H9 (cell line): ENCODE measurements around the gene FADS3. TPM values are rescaled to one million over a fixed set of nuclear protein-coding genes. Genes with fewer than 3 reads are reported as not detected.

ENCODE experiments used
- DNase-seq: peaks from one replicate; pipeline ENCODE4 v3.0.0-alpha.2; 2017
- H2AFZ ChIP-seq: one replicate; pipeline ENCODE4 v1.6.1; 2013; ENCODE audit warnings: mild to moderate bottlenecking, low read length, control low read depth, moderate library complexity
- H2AK5ac ChIP-seq: 2 replicates; pipeline ENCODE4 v1.6.1; 2013; ENCODE audit warnings: low read length, control low read depth, mixed read lengths; ENCODE audit not compliant: insufficient read length
- H2BK120ac ChIP-seq: one replicate; pipeline ENCODE4 v1.6.1; 2013; ENCODE audit warnings: low read depth, mild to moderate bottlenecking, low read length, control low read depth, inconsistent platforms; ENCODE audit not compliant: poor library complexity, severe bottlenecking
- H2BK12ac ChIP-seq: 2 replicates; pipeline ENCODE4 v1.6.1; 2013; ENCODE audit warnings: low read length, control low read depth, mixed read lengths, low read depth; ENCODE audit not compliant: insufficient read length
- H2BK15ac ChIP-seq: 2 replicates; pipeline ENCODE4 v1.6.1; 2013; ENCODE audit warnings: low read depth, low read length, control low read depth
- H2BK20ac ChIP-seq: one replicate; pipeline ENCODE4 v1.6.1; 2013; ENCODE audit warnings: low read depth, mild to moderate bottlenecking, low read length, control low read depth, inconsistent platforms; ENCODE audit not compliant: poor library complexity, severe bottlenecking
- H2BK5ac ChIP-seq: 2 replicates; pipeline ENCODE4 v1.6.1; 2013; ENCODE audit warnings: low read length, control low read depth, mixed read lengths; ENCODE audit not compliant: insufficient read length
- H3K14ac ChIP-seq: 2 replicates; pipeline ENCODE4 v1.6.1; 2013; ENCODE audit warnings: low read length, control low read depth; ENCODE audit not compliant: insufficient read depth
- H3K18ac ChIP-seq: 2 replicates; pipeline ENCODE4 v1.6.1; 2013; ENCODE audit warnings: low read depth, mild to moderate bottlenecking, mixed read lengths, low read length, control low read depth; ENCODE audit not compliant: insufficient read length
- H3K23ac ChIP-seq: 2 replicates; pipeline ENCODE4 v1.6.1; 2013; ENCODE audit warnings: low read length, control low read depth, mixed read lengths, low read depth; ENCODE audit not compliant: insufficient read length
- H3K23me2 ChIP-seq: 2 replicates; pipeline ENCODE4 v1.6.1; 2013; ENCODE audit warnings: low read depth, mild to moderate bottlenecking, mixed read lengths, low read length, control low read depth; ENCODE audit not compliant: insufficient read length, poor library complexity, severe bottlenecking
- H3K27ac ChIP-seq: 2 replicates; pipeline ENCODE4 v1.5.1; 2013; ENCODE audit warnings: low read length, control low read depth, mixed read lengths, low read depth; ENCODE audit not compliant: insufficient read length
- H3K27me3 ChIP-seq: 2 replicates; pipeline ENCODE4 v1.6.1; 2013; ENCODE audit warnings: low read length, control low read depth, inconsistent platforms; ENCODE audit not compliant: insufficient read depth
- H3K4ac ChIP-seq: 2 replicates; pipeline ENCODE4 v1.6.1; 2013; ENCODE audit warnings: low read depth, mild to moderate bottlenecking, control low read depth, inconsistent platforms, low read length, moderate library complexity
- H3K4me1 ChIP-seq: 2 replicates; pipeline ENCODE4 v1.6.1; 2013; ENCODE audit warnings: low read length, control low read depth, inconsistent platforms; ENCODE audit not compliant: insufficient read depth
- H3K4me2 ChIP-seq: 2 replicates; pipeline ENCODE4 v1.6.1; 2013; ENCODE audit warnings: low read length, control low read depth, mixed read lengths; ENCODE audit not compliant: insufficient read length, insufficient read depth
- H3K56ac ChIP-seq: 2 replicates; pipeline ENCODE4 v1.6.1; 2013; ENCODE audit warnings: low read depth, mild to moderate bottlenecking, mixed read lengths, low read length, control low read depth; ENCODE audit not compliant: insufficient read length
- H3K79me1 ChIP-seq: 2 replicates; pipeline ENCODE4 v1.6.1; 2013; ENCODE audit warnings: low read depth, mild to moderate bottlenecking, moderate library complexity, low read length, control low read depth, inconsistent platforms; ENCODE audit not compliant: insufficient read depth, poor library complexity, severe bottlenecking
- H3K79me2 ChIP-seq: 2 replicates; pipeline ENCODE4 v1.6.1; 2013; ENCODE audit warnings: low read length, control low read depth, inconsistent platforms; ENCODE audit not compliant: insufficient read depth
- H3K9ac ChIP-seq: 2 replicates; pipeline ENCODE4 v1.6.1; 2013; ENCODE audit warnings: low read length, control low read depth, mixed read lengths; ENCODE audit not compliant: insufficient read length; ENCODE audit errors: extremely low read depth
- H3K9me3 ChIP-seq: one replicate; pipeline ENCODE4 v1.6.1; 2013; ENCODE audit warnings: low read depth, low read length, inconsistent platforms; ENCODE audit not compliant: control insufficient read depth
- H3T11ph ChIP-seq: one replicate; pipeline ENCODE4 v1.6.1; 2013; ENCODE audit warnings: mild to moderate bottlenecking, low read length, control low read depth, inconsistent platforms
- H4K20me1 ChIP-seq: one replicate; pipeline ENCODE4 v1.6.1; 2013; ENCODE audit not compliant: control insufficient read depth, insufficient read length, insufficient read depth
- H4K5ac ChIP-seq: 2 replicates; pipeline ENCODE4 v1.6.1; 2013; ENCODE audit warnings: low read depth, mild to moderate bottlenecking, mixed read lengths, low read length, control low read depth; ENCODE audit not compliant: insufficient read length
- H4K8ac ChIP-seq: replicated peaks from 2 replicates; pipeline ENCODE4 v1.6.1; 2013; ENCODE audit warnings: low read length, control low read depth, mixed read lengths, low read depth; ENCODE audit not compliant: insufficient read length
- H4K91ac ChIP-seq: 2 replicates; pipeline ENCODE4 v1.6.1; 2013; ENCODE audit warnings: low read depth, mild to moderate bottlenecking, moderate library complexity, mixed read lengths, low read length, control low read depth; ENCODE audit not compliant: insufficient read length
- H3K27ac Mint-ChIP-seq, 3 experiments: 2 replicates in 2 of 3; 3 replicates in 1 of 3; pipeline ENCODE4 v1.8.0; 2020 to 2021; ENCODE audit warnings: mixed read lengths in 3 of 3, mild to moderate bottlenecking in 1 of 3, moderate library complexity in 1 of 3
- H3K27me3 Mint-ChIP-seq: 2 replicates; pipeline ENCODE4 v1.8.0; 2021; ENCODE audit warnings: low read depth, mild to moderate bottlenecking, moderate library complexity, mixed read lengths
- H3K36me3 Mint-ChIP-seq, 3 experiments: 2 replicates in 2 of 3; 3 replicates in 1 of 3; pipeline ENCODE4 v1.8.0; 2020 to 2021; ENCODE audit warnings: low read depth in 3 of 3, mixed read lengths in 3 of 3; ENCODE audit not compliant: insufficient read depth in 1 of 3
- H3K4me1 Mint-ChIP-seq, 2 experiments: 2 replicates each; pipeline ENCODE4 v1.8.0; 2020; ENCODE audit warnings: mixed read lengths in 2 of 2
- H3K4me3 Mint-ChIP-seq, 2 experiments: 2 replicates in 1 of 2; 3 replicates in 1 of 2; pipeline ENCODE4 v1.8.0; 2020 to 2021; ENCODE audit warnings: mild to moderate bottlenecking in 2 of 2, mixed read lengths in 2 of 2, moderate library complexity in 1 of 2
- H3K9me3 Mint-ChIP-seq, 2 experiments: 2 replicates in 1 of 2; 3 replicates in 1 of 2; pipeline ENCODE4 v1.8.0; 2020; ENCODE audit warnings: mild to moderate bottlenecking in 2 of 2, mixed read lengths in 2 of 2, moderate library complexity in 1 of 2
- WGBS: extraction: QIAGEN DNeasy Blood & Tissue Kit; methylation state at CpG from one replicate; pipeline ENCODE4 v1.1.7; 2013; ENCODE audit warnings: missing lambda C conversion rate, low lambda C conversion rate, mixed read lengths; ENCODE audit not compliant: insufficient read length; ENCODE audit errors: extremely low coverage; 5-methylcytosine and 5-hydroxymethylcytosine counted together
- total RNA-seq: library from RNA; stranded (reverse); gene quantifications from 2 replicates; pipeline ENCODE4 v1.2.1, GENCODE V29; 2021
- TF ChIP-seq, protein P1 (sequence below): fragments of 200-600 bp; sonication (generic); conservative IDR thresholded peaks from 3 replicates; pipeline ENCODE4 v1.8.0; 2021; ENCODE audit warnings: antibody characterized with exemption, mild to moderate bottlenecking

Gene FADS3
- total RNA-seq, 1 experiment from 2014 or later, result 34.9 TPM

DNA sequence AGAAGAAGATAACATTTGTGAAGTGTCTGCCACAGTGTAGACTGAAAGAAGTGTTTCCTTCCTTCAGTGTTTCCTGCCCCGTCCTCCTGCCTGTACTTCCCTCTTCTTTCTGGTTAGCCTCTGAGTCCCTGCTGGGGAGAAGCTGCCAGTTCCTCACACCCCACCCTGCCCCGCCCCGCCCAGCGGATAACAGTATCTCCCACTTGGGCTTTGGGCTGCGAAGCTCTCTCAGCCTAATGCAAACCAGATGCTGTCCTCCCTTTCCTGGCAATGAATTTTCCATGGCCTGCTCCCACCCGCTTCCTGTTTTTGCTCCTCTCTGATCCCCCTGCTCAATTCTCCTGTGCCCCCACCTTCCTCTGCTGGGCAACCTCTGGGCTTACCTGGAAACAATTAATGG lies 31.2 kb upstream of the FADS3 start:
- H2BK120ac ChIP-seq, result no peak overlapping the region
- peaks cover 7% of the 10 kb centered on the region; the same call in 1 of the 2 replicates for H3K4me1 ChIP-seq
- H3K9me3 ChIP-seq, result no peaks in the 10 kb centered on the region
- H3K27me3 ChIP-seq, result no peaks in the 10 kb centered on the region
- TF ChIP-seq, protein P1, sequence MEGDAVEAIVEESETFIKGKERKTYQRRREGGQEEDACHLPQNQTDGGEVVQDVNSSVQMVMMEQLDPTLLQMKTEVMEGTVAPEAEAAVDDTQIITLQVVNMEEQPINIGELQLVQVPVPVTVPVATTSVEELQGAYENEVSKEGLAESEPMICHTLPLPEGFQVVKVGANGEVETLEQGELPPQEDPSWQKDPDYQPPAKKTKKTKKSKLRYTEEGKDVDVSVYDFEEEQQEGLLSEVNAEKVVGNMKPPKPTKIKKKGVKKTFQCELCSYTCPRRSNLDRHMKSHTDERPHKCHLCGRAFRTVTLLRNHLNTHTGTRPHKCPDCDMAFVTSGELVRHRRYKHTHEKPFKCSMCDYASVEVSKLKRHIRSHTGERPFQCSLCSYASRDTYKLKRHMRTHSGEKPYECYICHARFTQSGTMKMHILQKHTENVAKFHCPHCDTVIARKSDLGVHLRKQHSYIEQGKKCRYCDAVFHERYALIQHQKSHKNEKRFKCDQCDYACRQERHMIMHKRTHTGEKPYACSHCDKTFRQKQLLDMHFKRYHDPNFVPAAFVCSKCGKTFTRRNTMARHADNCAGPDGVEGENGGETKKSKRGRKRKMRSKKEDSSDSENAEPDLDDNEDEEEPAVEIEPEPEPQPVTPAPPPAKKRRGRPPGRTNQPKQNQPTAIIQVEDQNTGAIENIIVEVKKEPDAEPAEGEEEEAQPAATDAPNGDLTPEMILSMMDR, result no peak
- peaks cover 2% of the 10 kb centered on the region for H3K23me2 ChIP-seq
- no peaks in the 10 kb centered on the region for H3K36me3 Mint-ChIP-seq
- WGBS, result no CpG with 5 or more reads among the region's 6 CpGs
- H2AK5ac ChIP-seq, result no peak overlapping the region
- no peak overlapping the region for H4K8ac ChIP-seq
- peaks cover 29% of the 10 kb centered on the region for H3K27me3 Mint-ChIP-seq
- peaks cover 35 to 49% of the 10 kb centered on the region in 2 experiments for H3K4me1 Mint-ChIP-seq
- no peak overlapping the region for H3K4ac ChIP-seq
- no peaks in the 10 kb centered on the region for H4K20me1 ChIP-seq
- peak overlapping the region in 1 of 2 experiments; percentile 31; a peak in 1 of 5 replicates for H3K4me3 Mint-ChIP-seq
- H3K79me2 ChIP-seq, result no peaks in the 10 kb centered on the region
- H4K91ac ChIP-seq, result no peak overlapping the region
- no peak overlapping the region for H2BK15ac ChIP-seq
- H3K23ac ChIP-seq, result no peak overlapping the region
- no peak overlapping the region for H2BK12ac ChIP-seq
- H2AFZ ChIP-seq, result no peak overlapping the region
- no peak overlapping the region for H3K9ac ChIP-seq
- H3K14ac ChIP-seq, result no peak overlapping the region
- H3K4me2 ChIP-seq, result no peak overlapping the region
- no peak overlapping the region for H2BK5ac ChIP-seq
- H3T11ph ChIP-seq, result no peak overlapping the region
- no peak for DNase-seq
- no peak overlapping the region for H2BK20ac ChIP-seq
- no peaks in the 10 kb centered on the region for H3K79me1 ChIP-seq
- no peak overlapping the region for H3K18ac ChIP-seq
- H4K5ac ChIP-seq, result no peak overlapping the region
- 0 out of 7 replicates have a peak overlapping the region, but pooled peaks of 1 of the 3 experiments have one; percentile 88 for H3K27ac Mint-ChIP-seq
- no peak overlapping the region for H3K56ac ChIP-seq
- no peak overlapping the region for H3K27ac ChIP-seq
- no peaks in the 10 kb centered on the region; a peak in 2 of 5 replicates for H3K9me3 Mint-ChIP-seq
